Stimulated activated CD4-positive, alpha-beta T cell treated with anti-CD3 and anti-CD28 coated beads, Interleukin-2, amount 100 ng/mL, for 4 hours (primary cell): ENCODE data around the gene GCNT4.

Source experiments
- DNase-seq: peaks from one replicate; pipeline ENCODE4 v3.0.0-alpha.2; 2020; ENCODE audit warnings: low read depth

Gene GCNT4

DNA sequence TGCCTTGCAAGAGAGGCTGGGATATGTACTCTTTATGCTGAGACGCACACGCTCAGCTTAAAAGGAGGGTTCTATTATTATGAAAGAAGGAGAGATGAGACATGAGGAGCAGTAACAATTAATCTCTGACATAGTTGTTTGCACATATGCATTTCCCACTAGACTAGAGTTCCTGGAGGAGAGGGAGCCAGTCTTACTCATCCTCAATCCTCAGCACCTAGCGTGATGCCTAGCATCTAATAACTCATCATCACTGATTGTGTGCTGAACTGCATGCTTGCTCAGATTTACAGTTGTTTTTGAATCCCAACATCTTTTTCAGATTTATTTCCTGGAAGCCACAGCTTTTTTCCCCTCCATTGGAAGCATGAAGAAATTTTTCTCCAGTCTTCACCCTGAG, 35.5 kb downstream of the GCNT4 start:
- no peak for DNase-seq

DNA sequence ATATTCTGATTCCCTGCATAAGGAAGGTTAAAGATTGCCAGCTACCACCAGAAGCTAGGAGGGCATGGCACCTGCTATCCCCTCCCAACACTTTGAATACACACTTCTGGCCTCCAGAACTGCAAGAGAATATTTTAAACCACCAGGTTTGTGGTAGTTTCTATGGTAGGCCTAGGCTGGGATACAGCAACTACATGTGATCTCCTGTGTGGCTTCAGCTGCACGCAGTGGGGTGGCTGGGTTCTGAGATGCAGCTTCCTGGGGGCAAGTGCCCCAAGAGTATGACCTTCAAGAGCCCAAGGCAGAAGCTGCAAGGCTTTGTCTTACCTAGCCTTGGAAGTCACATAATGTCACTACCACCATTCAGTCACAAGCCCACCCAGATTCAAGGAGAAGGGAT, 39.6 kb downstream of the GCNT4 start:
- DNase-seq: no peak

DNA sequence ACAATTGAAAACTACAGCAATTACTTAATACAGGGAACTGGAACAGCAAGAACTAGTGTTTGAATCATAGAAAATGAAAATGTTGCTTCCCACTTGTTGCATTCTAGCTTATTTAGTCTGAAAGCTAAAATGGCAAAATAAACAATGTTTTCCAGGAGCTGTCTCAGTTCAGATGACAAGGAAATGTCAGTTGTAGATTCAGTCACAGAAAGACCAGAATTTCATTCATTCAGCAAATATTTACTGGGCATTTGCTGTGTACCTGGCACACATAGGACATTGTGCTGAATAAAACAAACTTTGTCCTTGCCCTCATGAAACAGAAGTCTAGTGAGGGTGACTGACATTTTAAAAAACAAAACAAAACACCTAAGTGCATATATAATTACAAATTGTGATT, 41.5 kb downstream of the GCNT4 start:
- DNase-seq: no peak

DNA sequence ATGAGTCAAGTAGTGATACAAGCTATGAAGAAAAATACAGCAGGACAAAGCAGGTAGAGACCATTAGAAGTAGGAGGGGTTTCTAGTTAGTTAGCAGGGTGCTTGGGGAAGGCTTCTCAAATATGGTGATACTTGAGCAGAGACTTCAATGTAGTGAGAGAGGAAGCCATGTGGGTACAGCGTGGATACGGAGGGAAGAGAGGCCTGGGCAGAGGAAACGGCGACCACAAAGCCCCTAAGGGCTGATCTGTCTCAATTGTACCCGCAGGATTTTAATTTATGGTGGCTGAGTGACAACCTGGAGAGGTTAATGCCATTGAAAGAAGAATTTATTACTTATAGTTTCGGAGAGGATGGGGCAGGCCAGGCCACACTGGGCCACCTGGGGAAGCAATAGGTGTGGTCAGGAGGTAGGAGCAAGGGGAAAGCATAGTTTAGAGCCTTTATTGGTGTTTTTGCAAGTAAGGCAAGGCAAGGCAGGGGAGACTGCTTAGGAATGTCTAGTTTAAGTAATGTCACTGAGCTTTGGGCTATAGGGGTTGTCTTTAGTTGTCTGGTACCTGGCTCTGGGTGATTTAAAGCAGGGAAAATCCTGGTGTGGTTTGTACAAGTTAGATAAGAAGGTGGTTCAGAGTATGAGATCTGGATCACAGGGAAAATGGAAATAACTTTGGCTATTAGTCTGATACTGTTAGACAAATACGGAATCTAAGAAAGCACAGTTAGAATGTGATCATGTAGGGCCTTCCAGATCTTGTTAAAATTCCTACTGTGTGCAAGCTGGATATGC, 42.6 kb downstream of the GCNT4 start:
- DNase-seq: no peak

DNA sequence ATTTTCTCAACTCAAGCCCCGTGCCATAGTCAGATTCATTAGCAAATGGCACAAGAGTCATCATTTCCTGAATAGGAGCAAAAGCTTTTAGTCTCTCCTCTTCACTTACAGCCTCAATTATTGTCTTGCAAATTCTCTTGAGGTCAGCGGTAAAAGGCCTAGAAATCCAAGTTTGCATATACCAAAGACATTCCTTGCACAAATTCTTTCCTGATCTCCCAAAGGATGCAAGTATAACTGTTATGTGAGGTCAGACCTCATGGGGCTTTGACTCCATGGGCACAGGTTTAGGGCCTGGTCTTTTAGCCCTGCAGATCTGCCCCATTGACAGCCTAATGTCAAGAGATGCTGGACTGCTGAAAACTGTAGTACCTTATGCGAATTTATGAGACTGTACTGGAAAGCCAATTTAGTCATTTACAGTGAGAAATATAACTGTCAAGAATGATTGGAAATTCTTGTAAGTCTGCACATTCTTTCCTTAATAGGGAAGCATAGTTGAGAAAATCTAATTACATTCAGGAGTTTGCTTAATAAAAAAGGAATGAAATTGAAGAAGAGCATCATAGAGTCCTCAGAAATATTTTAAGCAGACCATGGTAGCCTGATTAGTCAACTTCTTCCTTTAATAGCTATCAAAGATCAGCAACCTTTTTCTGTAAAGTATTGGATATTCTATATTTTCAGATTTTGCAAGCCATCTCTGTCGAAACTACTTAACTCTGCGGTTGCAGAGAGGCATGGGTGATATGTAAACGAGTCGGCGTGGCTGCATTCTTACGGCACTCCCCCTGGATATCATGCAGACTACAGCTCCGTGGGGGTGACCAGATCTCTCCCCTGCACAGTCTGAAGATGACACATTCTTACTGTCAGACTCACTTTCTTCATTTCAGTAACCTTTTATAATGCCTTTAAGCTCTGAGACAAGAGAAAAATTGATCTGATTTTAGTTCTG, 45.2 kb downstream of the GCNT4 start:
- DNase-seq: no peak

DNA sequence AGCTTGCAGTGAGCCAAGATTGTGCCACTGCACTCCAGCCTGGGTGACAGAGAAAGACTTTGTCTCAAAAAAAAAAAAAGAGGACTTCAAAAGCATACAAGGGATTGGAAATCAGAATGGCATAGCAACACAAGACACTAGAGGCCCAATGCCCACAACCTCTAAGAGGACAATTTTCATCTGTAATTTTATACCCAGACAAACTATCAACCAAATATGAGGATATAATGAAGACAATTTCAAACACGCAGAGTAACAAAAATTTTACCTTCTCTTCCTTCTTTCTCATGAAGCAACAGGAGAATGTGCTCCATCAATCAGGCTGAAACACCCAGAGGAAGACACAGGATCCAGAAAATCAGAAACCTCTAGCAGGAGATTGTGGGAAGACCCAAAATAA, 46.8 kb downstream of the GCNT4 start:
- DNase-seq: no peak
